ENCODE results near the gene SORL1.
"Not testable (repeated sequence)": the region's sequence is repeated elsewhere in the genome, so short reads cannot be mapped to it uniquely, and the experiment has no call there.

Gene SORL1

GRCh38 chr11:121626980-121627379 is 174.9 kb downstream of the SORL1 start:
- DNase-seq (ENCODE audit: low read depth) = no peak

GRCh38 chr11:121630041-121630440 is 177.9 kb downstream of the SORL1 start:
- peak; percentile 14 for DNase-seq (ENCODE audit: low read depth)

GRCh38 chr11:121631456-121631855 is 179.3 kb downstream of the SORL1 start:
- no peak for DNase-seq (ENCODE audit: low read depth)

GRCh38 chr11:121634273-121634672 is 182.2 kb downstream of the SORL1 start:
- DNase-seq (ENCODE audit: low read depth) = no peak

- peak; percentile 67 for DNase-seq (ENCODE audit: low read depth)
Observed at GRCh38 chr11:121634889-121635288, 182.8 kb downstream of the SORL1 start.

GRCh38 chr11:121636081-121636799 is 184.1 kb downstream of the SORL1 start:
- no peak for DNase-seq (ENCODE audit: low read depth)

- DNase-seq (ENCODE audit: low read depth) = no peak
Observed at GRCh38 chr11:121636800-121637176, 184.7 kb downstream of the SORL1 start.

- not testable (repeated sequence) for DNase-seq (ENCODE audit: low read depth)
Observed at GRCh38 chr11:121637587-121637986, 185.5 kb downstream of the SORL1 start.

GRCh38 chr11:121643479-121644186 is 191.5 kb downstream of the SORL1 start:
- DNase-seq (ENCODE audit: low read depth) = no peak

- DNase-seq (ENCODE audit: low read depth) = no peak
Observed at GRCh38 chr11:121644187-121644512, 192.0 kb downstream of the SORL1 start.

- no peak for DNase-seq (ENCODE audit: low read depth)
Observed at GRCh38 chr11:121645001-121645400, 192.9 kb downstream of the SORL1 start.

- DNase-seq (ENCODE audit: low read depth) = no peak
Observed at GRCh38 chr11:121645596-121645995, 193.5 kb downstream of the SORL1 start.

GRCh38 chr11:121648306-121648705 is 196.2 kb downstream of the SORL1 start:
- no peak for DNase-seq (ENCODE audit: low read depth)

- no peak for DNase-seq (ENCODE audit: low read depth)
Observed at GRCh38 chr11:121649798-121650197, 197.7 kb downstream of the SORL1 start.

GRCh38 chr11:121650351-121651256 is 198.5 kb downstream of the SORL1 start:
- no peak for DNase-seq (ENCODE audit: low read depth)

- no peak for DNase-seq (ENCODE audit: low read depth)
Observed at GRCh38 chr11:121651257-121651605, 199.1 kb downstream of the SORL1 start.

- no peak for DNase-seq (ENCODE audit: low read depth)
Observed at GRCh38 chr11:121652971-121653370, 200.9 kb downstream of the SORL1 start.

- no peak for DNase-seq (ENCODE audit: low read depth)
Observed at GRCh38 chr11:121654259-121654842, 202.2 kb downstream of the SORL1 start.

- DNase-seq (ENCODE audit: low read depth) = no peak
Observed at GRCh38 chr11:121654843-121655536, 202.9 kb downstream of the SORL1 start.

- peak; percentile 59 for DNase-seq (ENCODE audit: low read depth)
Observed at GRCh38 chr11:121655537-121656327, 203.6 kb downstream of the SORL1 start.

Measured in HS-27A (cell line).